ENCODE results near the gene SIPA1L3.

Gene SIPA1L3

DNA sequence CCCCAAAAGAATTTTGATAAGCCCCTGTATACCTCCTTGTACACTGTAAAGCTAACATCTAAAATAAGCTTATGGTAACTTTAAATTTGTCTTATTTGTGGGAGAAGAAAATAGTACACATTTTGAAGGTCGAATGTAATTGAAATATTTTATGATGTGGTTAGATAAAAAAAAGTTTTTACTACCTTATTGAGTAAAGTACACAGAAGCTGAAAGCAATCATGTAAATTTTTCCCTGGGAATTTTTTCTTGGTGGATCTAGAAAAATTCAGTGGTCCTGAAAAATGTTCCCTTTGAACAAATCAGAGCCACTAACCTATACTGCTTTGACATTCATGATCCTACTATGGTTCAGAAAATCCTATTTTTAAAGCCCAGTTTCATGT is 46.9 kb downstream of the SIPA1L3 start (continued):
- TF ChIP-seq ZNF174 (tag by site-specific recombination; IDR thresholded peaks at IDR 0.05) (no peak), TCF7L2 (IDR thresholded peaks at IDR 0.05; ENCODE audit: borderline replicate concordance, low read depth, low read length) (no peak), ZNF19 (tag by site-specific recombination; IDR thresholded peaks at IDR 0.05; ENCODE audit: low read depth) (no peak), ZNF473 (tag by site-specific recombination; IDR thresholded peaks at IDR 0.05) (no peak), ZNF146 (tag by site-specific recombination; IDR thresholded peaks at IDR 0.05) (no peak), ZNF629 (tag by site-specific recombination; IDR thresholded peaks at IDR 0.05) (no peak), ZNF776 (tag by site-specific recombination; IDR thresholded peaks at IDR 0.05; ENCODE audit: borderline replicate concordance) (no peak), SCRT1 (tag by site-specific recombination; IDR thresholded peaks at IDR 0.05; ENCODE audit: borderline replicate concordance) (no peak), ZNF626 (tag by site-specific recombination; IDR thresholded peaks at IDR 0.05) (no peak)

DNA sequence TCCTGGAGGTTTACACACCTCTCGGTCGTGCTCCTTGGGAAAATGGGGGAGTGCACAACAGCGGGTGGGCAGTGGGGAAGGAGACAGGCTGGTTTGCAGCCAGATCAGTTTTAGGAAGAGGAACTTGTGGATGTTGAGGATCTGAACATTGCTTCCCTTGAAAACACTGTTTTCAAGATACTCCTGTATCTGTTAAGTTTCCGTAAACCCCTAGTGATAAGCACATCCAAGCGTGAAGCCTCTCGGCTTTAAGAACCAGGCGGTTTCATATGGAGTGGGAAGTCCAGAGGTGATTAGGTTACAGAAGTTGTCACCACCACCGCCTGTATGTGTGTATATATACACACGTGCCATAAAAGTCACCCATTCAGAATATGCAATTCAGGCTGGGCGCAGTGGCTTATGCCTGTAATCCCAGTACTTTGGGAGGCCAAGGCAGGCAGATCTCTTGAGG is 47.4 kb downstream of the SIPA1L3 start:
- no peak overlapping the region for H3K4me3 ChIP-seq (ENCODE audit: low read depth, low read length)
- H3K27ac ChIP-seq (ENCODE audit: extremely low read depth, low read depth, low read length): peak overlapping the region; percentile 8; the same call in 1 of the 2 replicates
- H3K4me1 ChIP-seq (ENCODE audit: control insufficient read depth, insufficient read depth, low read length): peaks cover 19% of the 10 kb centered on the region
- ChIA-PET CTCF (interaction anchor here (0.6 to 2.2 kb wide), 5 partner anchors 13 to 279 kb away, joined by 3 to 6 read pairs (median 3); no protein-coding TSS in a partner anchor), POLR2A (interaction anchor here (0.7 kb wide), 1 partner anchor 378 kb away, joined by 11 read pairs; no protein-coding TSS in a partner anchor)
- H3K9me3 ChIP-seq (ENCODE audit: control insufficient read depth, insufficient read depth, low read depth, low read length): peaks cover 2% of the 10 kb centered on the region; the same call in 1 of the 2 replicates
- H3K36me3 ChIP-seq (ENCODE audit: control insufficient read depth in 2 of 2, insufficient read depth in 1 of 2, low read length in 2 of 2): peaks cover 0 to 14% of the 10 kb centered on the region in 2 experiments; a peak in 1 of 3 replicates
- TF ChIP-seq, protein P1, sequence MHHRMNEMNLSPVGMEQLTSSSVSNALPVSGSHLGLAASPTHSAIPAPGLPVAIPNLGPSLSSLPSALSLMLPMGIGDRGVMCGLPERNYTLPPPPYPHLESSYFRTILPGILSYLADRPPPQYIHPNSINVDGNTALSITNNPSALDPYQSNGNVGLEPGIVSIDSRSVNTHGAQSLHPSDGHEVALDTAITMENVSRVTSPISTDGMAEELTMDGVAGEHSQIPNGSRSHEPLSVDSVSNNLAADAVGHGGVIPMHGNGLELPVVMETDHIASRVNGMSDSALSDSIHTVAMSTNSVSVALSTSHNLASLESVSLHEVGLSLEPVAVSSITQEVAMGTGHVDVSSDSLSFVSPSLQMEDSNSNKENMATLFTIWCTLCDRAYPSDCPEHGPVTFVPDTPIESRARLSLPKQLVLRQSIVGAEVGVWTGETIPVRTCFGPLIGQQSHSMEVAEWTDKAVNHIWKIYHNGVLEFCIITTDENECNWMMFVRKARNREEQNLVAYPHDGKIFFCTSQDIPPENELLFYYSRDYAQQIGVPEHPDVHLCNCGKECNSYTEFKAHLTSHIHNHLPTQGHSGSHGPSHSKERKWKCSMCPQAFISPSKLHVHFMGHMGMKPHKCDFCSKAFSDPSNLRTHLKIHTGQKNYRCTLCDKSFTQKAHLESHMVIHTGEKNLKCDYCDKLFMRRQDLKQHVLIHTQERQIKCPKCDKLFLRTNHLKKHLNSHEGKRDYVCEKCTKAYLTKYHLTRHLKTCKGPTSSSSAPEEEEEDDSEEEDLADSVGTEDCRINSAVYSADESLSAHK (tag by site-specific recombination; IDR thresholded peaks at IDR 0.05): peak; percentile 82; the same call in 1 of the 2 replicates
- TF ChIP-seq PATZ1 (tag by site-specific recombination; IDR thresholded peaks at IDR 0.05): 0 out of 2 replicates have a peak, but pooled peaks have one; percentile 28
- TF ChIP-seq ZNF302 (tag by site-specific recombination; IDR thresholded peaks at IDR 0.05; ENCODE audit: low read depth): no peak
- no peak for TF ChIP-seq ZFP3 (tag by site-specific recombination; IDR thresholded peaks at IDR 0.05; ENCODE audit: low read depth)
- no peak for TF ChIP-seq SP3 (tag by site-specific recombination; IDR thresholded peaks at IDR 0.05)
- TF ChIP-seq KLF8 (tag by site-specific recombination; IDR thresholded peaks at IDR 0.05): no peak
- no peak for TF ChIP-seq ZNF785 (tag by site-specific recombination; IDR thresholded peaks at IDR 0.05)
- TF ChIP-seq ZNF274 (IDR thresholded peaks at IDR 0.05; ENCODE audit: low read length): no peak
- no peak for TF ChIP-seq ZNF274 (tag by site-specific recombination; IDR thresholded peaks at IDR 0.05; ENCODE audit: borderline replicate concordance)
- TF ChIP-seq ZNF292 (tag by site-specific recombination; IDR thresholded peaks at IDR 0.05; ENCODE audit: borderline replicate concordance, low read depth): no peak
- no peak for TF ChIP-seq ZBTB7A (tag by site-specific recombination; IDR thresholded peaks at IDR 0.05; ENCODE audit: low read depth)
- 0 out of 2 replicates have a peak, but pooled peaks have one; percentile 0 for TF ChIP-seq ZSCAN30 (tag by site-specific recombination; IDR thresholded peaks at IDR 0.05)
- no peak for TF ChIP-seq SP7 (tag by site-specific recombination; IDR thresholded peaks at IDR 0.05)
- TF ChIP-seq, protein P2, sequence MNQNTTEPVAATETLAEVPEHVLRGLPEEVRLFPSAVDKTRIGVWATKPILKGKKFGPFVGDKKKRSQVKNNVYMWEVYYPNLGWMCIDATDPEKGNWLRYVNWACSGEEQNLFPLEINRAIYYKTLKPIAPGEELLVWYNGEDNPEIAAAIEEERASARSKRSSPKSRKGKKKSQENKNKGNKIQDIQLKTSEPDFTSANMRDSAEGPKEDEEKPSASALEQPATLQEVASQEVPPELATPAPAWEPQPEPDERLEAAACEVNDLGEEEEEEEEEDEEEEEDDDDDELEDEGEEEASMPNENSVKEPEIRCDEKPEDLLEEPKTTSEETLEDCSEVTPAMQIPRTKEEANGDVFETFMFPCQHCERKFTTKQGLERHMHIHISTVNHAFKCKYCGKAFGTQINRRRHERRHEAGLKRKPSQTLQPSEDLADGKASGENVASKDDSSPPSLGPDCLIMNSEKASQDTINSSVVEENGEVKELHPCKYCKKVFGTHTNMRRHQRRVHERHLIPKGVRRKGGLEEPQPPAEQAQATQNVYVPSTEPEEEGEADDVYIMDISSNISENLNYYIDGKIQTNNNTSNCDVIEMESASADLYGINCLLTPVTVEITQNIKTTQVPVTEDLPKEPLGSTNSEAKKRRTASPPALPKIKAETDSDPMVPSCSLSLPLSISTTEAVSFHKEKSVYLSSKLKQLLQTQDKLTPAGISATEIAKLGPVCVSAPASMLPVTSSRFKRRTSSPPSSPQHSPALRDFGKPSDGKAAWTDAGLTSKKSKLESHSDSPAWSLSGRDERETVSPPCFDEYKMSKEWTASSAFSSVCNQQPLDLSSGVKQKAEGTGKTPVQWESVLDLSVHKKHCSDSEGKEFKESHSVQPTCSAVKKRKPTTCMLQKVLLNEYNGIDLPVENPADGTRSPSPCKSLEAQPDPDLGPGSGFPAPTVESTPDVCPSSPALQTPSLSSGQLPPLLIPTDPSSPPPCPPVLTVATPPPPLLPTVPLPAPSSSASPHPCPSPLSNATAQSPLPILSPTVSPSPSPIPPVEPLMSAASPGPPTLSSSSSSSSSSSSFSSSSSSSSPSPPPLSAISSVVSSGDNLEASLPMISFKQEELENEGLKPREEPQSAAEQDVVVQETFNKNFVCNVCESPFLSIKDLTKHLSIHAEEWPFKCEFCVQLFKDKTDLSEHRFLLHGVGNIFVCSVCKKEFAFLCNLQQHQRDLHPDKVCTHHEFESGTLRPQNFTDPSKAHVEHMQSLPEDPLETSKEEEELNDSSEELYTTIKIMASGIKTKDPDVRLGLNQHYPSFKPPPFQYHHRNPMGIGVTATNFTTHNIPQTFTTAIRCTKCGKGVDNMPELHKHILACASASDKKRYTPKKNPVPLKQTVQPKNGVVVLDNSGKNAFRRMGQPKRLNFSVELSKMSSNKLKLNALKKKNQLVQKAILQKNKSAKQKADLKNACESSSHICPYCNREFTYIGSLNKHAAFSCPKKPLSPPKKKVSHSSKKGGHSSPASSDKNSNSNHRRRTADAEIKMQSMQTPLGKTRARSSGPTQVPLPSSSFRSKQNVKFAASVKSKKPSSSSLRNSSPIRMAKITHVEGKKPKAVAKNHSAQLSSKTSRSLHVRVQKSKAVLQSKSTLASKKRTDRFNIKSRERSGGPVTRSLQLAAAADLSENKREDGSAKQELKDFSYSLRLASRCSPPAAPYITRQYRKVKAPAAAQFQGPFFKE (tag by site-specific recombination; IDR thresholded peaks at IDR 0.05; ENCODE audit: borderline replicate concordance): no peak
- no peak for TF ChIP-seq ZNF362 (tag by site-specific recombination; IDR thresholded peaks at IDR 0.05)
